ENCODE measurements around the gene MRPL14.

The MRPL14 gene

GRCh38 chr6:44132476-44132875 is 5.2 kb upstream of the MRPL14 start:
- DNase-seq: no peak
- Histone ChIP-seq H3K27me3 (no peaks in the 10 kb centered on the region), H3K4me3 (ENCODE audit: low read depth, low read length) (no peak overlapping the region), H3K9me3 (no peaks in the 10 kb centered on the region), H3K36me3 (no peaks in the 10 kb centered on the region), H3K4me1 (peaks cover 13% of the 10 kb centered on the region)
- TF ChIP-seq CTCF (IDR thresholded peaks at IDR 0.05; ENCODE audit: low read depth, low read length): no peak

GRCh38 chr6:44131892-44132291 is 4.6 kb upstream of the MRPL14 start:
- Histone ChIP-seq H3K36me3 (no peaks in the 10 kb centered on the region), H3K9me3 (no peaks in the 10 kb centered on the region)
- DNase-seq: no peak

GRCh38 chr6:44129841-44130322 is 2.6 kb upstream of the MRPL14 start:
- no peak for TF ChIP-seq CTCF (IDR thresholded peaks at IDR 0.05; ENCODE audit: low read depth, low read length)
- H3K27me3 ChIP-seq: no peaks in the 10 kb centered on the region
- peak; percentile 33 for DNase-seq
- H3K4me3 ChIP-seq (ENCODE audit: low read depth, low read length): no peak overlapping the region
- no peaks in the 10 kb centered on the region; the same call in none of the 2 replicates for H3K36me3 ChIP-seq
- no peaks in the 10 kb centered on the region for H3K9me3 ChIP-seq
- peaks cover 13% of the 10 kb centered on the region for H3K4me1 ChIP-seq

More at GRCh38 chr6:44131892-44132291, 4.6 kb upstream of the MRPL14 start:
- TF ChIP-seq CTCF (IDR thresholded peaks at IDR 0.05; ENCODE audit: low read depth, low read length): no peak
- H3K27me3 ChIP-seq: no peaks in the 10 kb centered on the region
- H3K4me3 ChIP-seq (ENCODE audit: low read depth, low read length): no peak overlapping the region
- peaks cover 13% of the 10 kb centered on the region for H3K4me1 ChIP-seq

GRCh38 chr6:44128020-44128917 is 1.0 kb upstream of the MRPL14 start:
- Histone ChIP-seq H3K4me3 (ENCODE audit: low read depth, low read length) (peak overlapping the region; percentile 65), H3K9me3 (no peaks in the 10 kb centered on the region), H3K27me3 (no peaks in the 10 kb centered on the region), H3K36me3 (peaks cover 4% of the 10 kb centered on the region), H3K4me1 (peaks cover 10% of the 10 kb centered on the region; the same call in 1 of the 2 replicates)
- no peak for TF ChIP-seq CTCF (IDR thresholded peaks at IDR 0.05; ENCODE audit: low read depth, low read length)
- DNase-seq: peak; percentile 64

- DNase-seq: peak; percentile 47
- Histone ChIP-seq H3K4me1 (0 out of 2 replicates have a peak, but pooled peaks cover 3% of the 10 kb centered on the region), H3K27me3 (no peaks in the 10 kb centered on the region), H3K36me3 (peaks cover 4% of the 10 kb centered on the region), H3K4me3 (ENCODE audit: low read depth, low read length) (peak overlapping the region; percentile 71), H3K9me3 (no peaks in the 10 kb centered on the region)
- TF ChIP-seq CTCF (IDR thresholded peaks at IDR 0.05; ENCODE audit: low read depth, low read length): no peak
These were observed 717 bp downstream of the MRPL14 start for GRCh38 chr6:44126320-44127149.

Data from BE2C (cell line).